ENCODE data around the gene ASTN2.

DNA sequence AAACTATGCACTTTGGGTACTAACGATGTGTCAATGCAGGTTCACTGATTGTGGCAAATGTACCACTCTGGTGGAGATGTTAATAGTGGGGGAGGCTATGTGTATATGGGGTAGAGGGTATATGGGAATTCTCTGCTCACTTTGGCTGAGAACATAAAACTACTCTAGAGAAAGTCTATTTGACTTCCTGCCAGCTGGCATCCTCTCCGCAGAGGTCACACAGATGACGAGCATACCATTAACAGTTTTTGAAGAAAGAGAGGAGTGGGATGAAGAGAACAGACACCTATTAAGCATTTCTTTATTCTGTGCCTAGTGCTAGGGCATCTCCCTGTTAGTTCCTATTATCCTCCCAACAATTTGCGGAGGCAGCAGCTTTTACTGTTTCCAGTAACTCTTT, 786.1 kb downstream of the ASTN2 start:
- TF ChIP-seq, protein P1, sequence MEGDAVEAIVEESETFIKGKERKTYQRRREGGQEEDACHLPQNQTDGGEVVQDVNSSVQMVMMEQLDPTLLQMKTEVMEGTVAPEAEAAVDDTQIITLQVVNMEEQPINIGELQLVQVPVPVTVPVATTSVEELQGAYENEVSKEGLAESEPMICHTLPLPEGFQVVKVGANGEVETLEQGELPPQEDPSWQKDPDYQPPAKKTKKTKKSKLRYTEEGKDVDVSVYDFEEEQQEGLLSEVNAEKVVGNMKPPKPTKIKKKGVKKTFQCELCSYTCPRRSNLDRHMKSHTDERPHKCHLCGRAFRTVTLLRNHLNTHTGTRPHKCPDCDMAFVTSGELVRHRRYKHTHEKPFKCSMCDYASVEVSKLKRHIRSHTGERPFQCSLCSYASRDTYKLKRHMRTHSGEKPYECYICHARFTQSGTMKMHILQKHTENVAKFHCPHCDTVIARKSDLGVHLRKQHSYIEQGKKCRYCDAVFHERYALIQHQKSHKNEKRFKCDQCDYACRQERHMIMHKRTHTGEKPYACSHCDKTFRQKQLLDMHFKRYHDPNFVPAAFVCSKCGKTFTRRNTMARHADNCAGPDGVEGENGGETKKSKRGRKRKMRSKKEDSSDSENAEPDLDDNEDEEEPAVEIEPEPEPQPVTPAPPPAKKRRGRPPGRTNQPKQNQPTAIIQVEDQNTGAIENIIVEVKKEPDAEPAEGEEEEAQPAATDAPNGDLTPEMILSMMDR (conservative IDR thresholded peaks at IDR 0.05 in 1 of 2, IDR thresholded peaks at IDR 0.05 in 1 of 2; ENCODE audit: extremely low read depth in 1 of 2, insufficient read depth in 1 of 2, low read depth in 1 of 2, low read length in 2 of 2): no peak
- TF ChIP-seq EZH2 (IDR thresholded peaks at IDR 0.05; ENCODE audit: borderline replicate concordance, low read length): no peak
